GM12878 (cell line): ENCODE data around the gene TTC23. TPM values are rescaled to one million over a fixed set of nuclear protein-coding genes. Genes with fewer than 3 reads are reported as not detected.

Experiments used
- ATAC-seq: fragments of 200-7000 bp; cut with Tn5 transposase; 3 replicates; pipeline ENCODE4 v1.9.1; 2020; ENCODE audit warnings: mild to moderate bottlenecking, moderate library complexity
- BruUV-seq: library from RNA; stranded (reverse); fragments of 400-500 nt; replicated peaks from 2 replicates; lab custom pipeline; 2021; lab: Mats Ljungman, UMichigan
- CTCF ChIA-PET: fragments of 300-600 bp; sonication (Branson Sonifier 250); formaldehyde crosslinking; extraction: SDS; loops from one replicate; lab custom pipeline; 2021; ENCODE audit warnings: inconsistent platforms; lab: Yijun Ruan, JAX
- POLR2A ChIA-PET: fragments of 350-600 bp; formaldehyde crosslinking; extraction: SDS; loops from one replicate; lab custom pipeline; 2021; ENCODE audit warnings: inconsistent platforms; lab: Charles Lee
- RAD21 ChIA-PET: fragments of 300-600 bp; sonication (Branson Sonifier 250); formaldehyde crosslinking; loops from one replicate; lab custom pipeline; 2023; ENCODE audit warnings: antibody characterized with exemption; ENCODE audit not compliant: unreplicated experiment; lab: Charles Lee
- SMC1A ChIA-PET: fragments of 300-600 bp; sonication (Branson Sonifier 250); formaldehyde crosslinking; loops from one replicate; lab custom pipeline; 2023; ENCODE audit not compliant: unreplicated experiment, uncharacterized antibody; lab: Charles Lee
- DNase-seq: peaks from one replicate; pipeline ENCODE4 v3.0.0-alpha.2; 2011; ENCODE audit warnings: low read depth, low spot score
- FAIRE-seq: peaks from 3 replicates; lab custom pipeline; 2011; peaks lifted over from hg19 to GRCh38; lab: Jason Lieb, UNC
- H2AFZ ChIP-seq: 2 replicates; pipeline ENCODE4 v1.6.0; 2011; ENCODE audit warnings: low read depth, low read length, control low read depth; ENCODE audit not compliant: control insufficient read depth
- H3K27ac ChIP-seq: 2 replicates; pipeline ENCODE4 v1.5.1; 2011; ENCODE audit warnings: control low read depth; ENCODE audit not compliant: control insufficient read depth, insufficient read depth
- H3K27me3 ChIP-seq, 2 experiments: replicated peaks in 1 of 2; 2 replicates each; pipeline versions ENCODE4 v1.6.0 to v1.6.1; 2011; ENCODE audit warnings: low read length in 1 of 2; ENCODE audit not compliant: control insufficient read depth in 2 of 2, insufficient read depth in 2 of 2
- H3K36me3 ChIP-seq, 2 experiments: 2 replicates each; pipeline ENCODE4 v1.5.1; 2011; ENCODE audit warnings: low read length in 1 of 2; ENCODE audit not compliant: control insufficient read depth in 2 of 2, insufficient read depth in 2 of 2
- H3K4me1 ChIP-seq: 2 replicates; pipeline ENCODE4 v1.6.1; 2011; ENCODE audit warnings: mild to moderate bottlenecking, low read length, moderate library complexity, mixed read lengths; ENCODE audit not compliant: control insufficient read depth, insufficient read depth
- H3K4me2 ChIP-seq: 2 replicates; pipeline ENCODE4 v1.6.0; 2011; ENCODE audit warnings: control low read depth; ENCODE audit not compliant: control insufficient read depth, insufficient read depth
- H3K4me3 ChIP-seq: fragments of 200-600 bp; sonication (generic); 2 replicates; pipeline ENCODE4 v1.5.1; 2016
- H3K79me2 ChIP-seq: 2 replicates; pipeline ENCODE4 v1.6.0; 2011; ENCODE audit warnings: low read length; ENCODE audit not compliant: control insufficient read depth, insufficient read depth
- H3K9ac ChIP-seq: 2 replicates; pipeline ENCODE4 v1.8.0; 2011; ENCODE audit warnings: low read length, control low read depth, mixed read lengths; ENCODE audit not compliant: control insufficient read depth, insufficient read depth
- H3K9me3 ChIP-seq: replicated peaks from 3 replicates; pipeline ENCODE4 v1.5.1; 2011; ENCODE audit warnings: mild to moderate bottlenecking, low read length; ENCODE audit not compliant: control insufficient read depth, insufficient read depth
- H4K20me1 ChIP-seq: 2 replicates; pipeline ENCODE4 v1.6.0; 2011; ENCODE audit not compliant: control insufficient read depth, insufficient read depth
- CBFB ChIP-seq: IDR thresholded peaks from 2 replicates; pipeline ENCODE4 v1.6.1; 2016; ENCODE audit warnings: antibody characterized with exemption, low read depth
- IKZF1 ChIP-seq: fragments of 450-650 bp; conservative IDR thresholded peaks from 2 replicates; pipeline ENCODE4 v1.6.1; 2017; ENCODE audit warnings: antibody characterized with exemption, mild to moderate bottlenecking
- KAT2A ChIP-seq: conservative IDR thresholded peaks from 2 replicates; pipeline ENCODE4 v1.6.1; 2011; ENCODE audit warnings: low read depth, low read length; ENCODE audit not compliant: control insufficient read depth
- NFYB ChIP-seq: IDR thresholded peaks from 2 replicates; pipeline ENCODE4 v1.6.1; 2011; ENCODE audit warnings: low read depth, mild to moderate bottlenecking, low read length, improper control_type of control experiment, moderate library complexity; ENCODE audit not compliant: insufficient read depth
- PBX3 ChIP-seq: IDR thresholded peaks from 2 replicates; pipeline ENCODE4 v1.6.1; 2011; ENCODE audit warnings: mild to moderate bottlenecking, low read depth, low read length, moderate library complexity; ENCODE audit not compliant: insufficient replicate concordance
- RELB ChIP-seq: fragments of 450-650 bp; IDR thresholded peaks from 2 replicates; pipeline ENCODE4 v1.6.1; 2017; ENCODE audit warnings: low read depth, mild to moderate bottlenecking, moderate library complexity
- WRNIP1 ChIP-seq: IDR thresholded peaks from 2 replicates; pipeline ENCODE4 v1.6.1; 2011; ENCODE audit warnings: low read depth, low read length, improper control_type of control experiment, borderline replicate concordance
- ZBTB33 ChIP-seq: fragments of 450-650 bp; IDR thresholded peaks from 2 replicates; pipeline ENCODE4 v1.6.1; 2017; ENCODE audit warnings: mild to moderate bottlenecking
- ZNF274 ChIP-seq: IDR thresholded peaks from one replicate; pipeline ENCODE4 v1.8.0; 2011; ENCODE audit not compliant: insufficient read length, insufficient read depth
- WGBS: methylation state at CpG from one replicate; pipeline ENCODE4 v1.1.6; 2016; ENCODE audit warnings: low lambda C conversion rate; ENCODE audit not compliant: insufficient replicate concordance, insufficient coverage; ENCODE audit errors: missing lambda C conversion rate; 5-methylcytosine and 5-hydroxymethylcytosine counted together
- in situ Hi-C: fragments of 300-500 bp; cut with MboI; formaldehyde crosslinking; loops from 9 replicates; pipeline ENCODE4 v1.14.3; 2018; ENCODE audit warnings: mixed read lengths
- intact Hi-C: fragments of 100-400 bp; cut with micrococcal nuclease; formaldehyde crosslinking; loops from one replicate; pipeline ENCODE4 v1.14.2; 2022; ENCODE audit not compliant: unreplicated experiment
- polyA plus RNA-seq, 11 experiments: library from polyadenylated mRNA; depleted of rRNA in 4 of 11; unstranded in 6 of 11; stranded (reverse) in 5 of 11; fragments of >200 nt; fragmentation: Nextera tagmentation in 4 of 11; fragmentation: Illumina TruSeq in 1 of 11; extraction: Ambion mirVana in 4 of 11; extraction: Trizol in 1 of 11; gene quantifications; 1 replicate in 1 of 11; 2 replicates in 10 of 11; pipeline versions ENCODE4 v1.2.1 to v1.2.3, GENCODE V29; 2011 to 2016; ENCODE audit warnings: inconsistent platforms in 2 of 11, missing spikeins in 2 of 11, low read depth in 1 of 11
- total RNA-seq, 4 experiments: library from RNA; depleted of rRNA in 3 of 4; stranded (reverse); fragments of >200 nt in 3 of 4; fragmentation: Illumina TruSeq in 1 of 4; extraction: Trizol in 1 of 4; gene quantifications; 2 replicates each; pipeline versions ENCODE4 v1.2.1 to v1.2.3, GENCODE V29; 2013 to 2021

TTC23 gene
- total and polyA plus RNA-seq, 10 of the 15 experiments (the other 5 are each of a cell fraction or from before 2014, with no cell fraction given), result 1.2 to 9.0 (median 6.5) TPM

- Histone ChIP-seq H2AFZ (no peak overlapping the region), H3K27me3 (no peaks in the 10 kb centered on the region), H3K4me2 (no peak overlapping the region), H3K9ac (no peak overlapping the region), H4K20me1 (no peaks in the 10 kb centered on the region), H3K36me3 (no peaks in the 10 kb centered on the region), H3K4me3 (no peak overlapping the region), H3K9me3 (no peaks in the 10 kb centered on the region), H3K4me1 (no peaks in the 10 kb centered on the region), H3K27ac (no peak overlapping the region), H3K79me2 (no peaks in the 10 kb centered on the region)
- TF ChIP-seq KAT2A (no peak), ZBTB33 (no peak), IKZF1 (no peak), PBX3 (no peak), RELB (no peak), ZNF274 (no peak), WRNIP1 (no peak), CBFB (no peak), NFYB (no peak)
- ChIA-PET POLR2A (no interaction called here), RAD21 (no interaction called here), CTCF (no interaction called here), SMC1A (no interaction called here)
- DNase-seq (no peak), FAIRE-seq (no peak), ATAC-seq (no peak)
- BruUV-seq, result no TSS peak
- 68% methylated on average over 4 of the region's 4 CpGs for WGBS
- in situ Hi-C loops, result no loop called here
- intact Hi-C loops, result no loop called here
Measured at GRCh38 chr15:99140590-99140989, 108.8 kb downstream of the TTC23 start.
